Suppressor macrophage treated with lipopolysaccharide for 1 hour (primary cell): ENCODE results near the gene KLHDC8A.
"Not testable (repeated sequence)": the region's sequence is repeated elsewhere in the genome, so short reads cannot be mapped to it uniquely, and the experiment has no call there.

Experiments used
- DNase-seq, 3 donors: peaks; one replicate each; pipeline ENCODE4 v3.0.0-alpha.2; 2020 to 2022

The KLHDC8A gene

GRCh38 chr1:205356440-205357139 lies at the start of gene KLHDC8A:
TSS of gene KLHDC8A (minus strand) at chr1:205356922. CDS start at chr1:205343604, 13,318 bp downstream.
- no peak for DNase-seq

- not testable (repeated sequence) for DNase-seq
Measured at GRCh38 chr1:205406252-205406651, 49.5 kb upstream of the KLHDC8A start.

- DNase-seq: not testable (repeated sequence)
Measured at GRCh38 chr1:205404484-205404883, 47.8 kb upstream of the KLHDC8A start.

GRCh38 chr1:205398586-205398985 lies 41.9 kb upstream of the KLHDC8A start:
- no peak for DNase-seq

GRCh38 chr1:205396967-205397616 lies 40.4 kb upstream of the KLHDC8A start:
- peak; percentile 40 to 61 (median 47) for DNase-seq

GRCh38 chr1:205395616-205396015 lies 38.9 kb upstream of the KLHDC8A start:
- DNase-seq: no peak

GRCh38 chr1:205392650-205393049 lies 35.9 kb upstream of the KLHDC8A start:
- no peak for DNase-seq

GRCh38 chr1:205391386-205391785 lies 34.7 kb upstream of the KLHDC8A start:
- DNase-seq: no peak

GRCh38 chr1:205387845-205388244 lies 31.1 kb upstream of the KLHDC8A start:
- no peak for DNase-seq

GRCh38 chr1:205382990-205383389 lies 26.3 kb upstream of the KLHDC8A start:
- not testable (repeated sequence) for DNase-seq

- no peak for DNase-seq
Measured at GRCh38 chr1:205382561-205382960, 25.8 kb upstream of the KLHDC8A start.

GRCh38 chr1:205381305-205381704 lies 24.6 kb upstream of the KLHDC8A start:
- DNase-seq: no peak

- no peak for DNase-seq
Measured at GRCh38 chr1:205380882-205381281, 24.2 kb upstream of the KLHDC8A start.

- no peak for DNase-seq
Measured at GRCh38 chr1:205379056-205379455, 22.3 kb upstream of the KLHDC8A start.

GRCh38 chr1:205377355-205377754 lies 20.6 kb upstream of the KLHDC8A start:
- DNase-seq: no peak

GRCh38 chr1:205376739-205377138 lies 20.0 kb upstream of the KLHDC8A start:
- no peak for DNase-seq

GRCh38 chr1:205375835-205376545 lies 19.3 kb upstream of the KLHDC8A start:
- DNase-seq: peak in 1 of 3 donors; percentile 19

GRCh38 chr1:205374210-205375078 lies 17.7 kb upstream of the KLHDC8A start:
- no peak for DNase-seq

GRCh38 chr1:205373798-205374175 lies 17.1 kb upstream of the KLHDC8A start:
- no peak for DNase-seq

- DNase-seq: no peak
Measured at GRCh38 chr1:205373022-205373797, 16.5 kb upstream of the KLHDC8A start.

- no peak for DNase-seq
Measured at GRCh38 chr1:205371871-205372660, 15.3 kb upstream of the KLHDC8A start.
